ENCODE results near the gene PDGFB.

GRCh38 chr22:39289533-39289932, 44.8 kb upstream of the PDGFB start:
- TF ChIP-seq E2F5 (CRISPR knock-in tag; IDR thresholded peaks at IDR 0.05) (no peak), CTCF (IDR thresholded peaks at IDR 0.05) (no peak), NFYB (CRISPR knock-in tag; conservative IDR thresholded peaks at IDR 0.05; ENCODE audit: low read depth) (no peak), ATF2 (CRISPR knock-in tag; IDR thresholded peaks at IDR 0.05; ENCODE audit: borderline replicate concordance, low read depth) (no peak), CREB1 (CRISPR knock-in tag; IDR thresholded peaks at IDR 0.05) (no peak), CBFB (CRISPR knock-in tag; IDR thresholded peaks at IDR 0.05; ENCODE audit: low read depth) (no peak), NR2C2 (CRISPR knock-in tag; IDR thresholded peaks at IDR 0.05) (no peak), SMAD3 (CRISPR knock-in tag; IDR thresholded peaks at IDR 0.05; ENCODE audit: borderline replicate concordance) (no peak), ZNF263 (CRISPR knock-in tag; IDR thresholded peaks at IDR 0.05; ENCODE audit: low read depth) (no peak), OVOL2 (CRISPR knock-in tag; IDR thresholded peaks at IDR 0.05; ENCODE audit: borderline replicate concordance) (no peak)

Data from WTC11 (cell line).